ENCODE results near the gene CNST. TPM values are rescaled to one million over a fixed set of nuclear protein-coding genes. Genes with fewer than 3 reads are reported as not detected.

Gene CNST
- total RNA-seq, 1 experiment from 2014 or later: 21.7 TPM

GRCh38 chr1:246577082-246577719 is 10.9 kb downstream of the CNST start:
- no peak overlapping the region for H3K27ac Mint-ChIP-seq (ENCODE audit: unreplicated experiment)
- TF ChIP-seq CTCF (IDR thresholded peaks at IDR 0.05; ENCODE audit: unreplicated experiment): no peak
- H3K9me3 Mint-ChIP-seq (ENCODE audit: low read depth, unreplicated experiment): no peaks in the 10 kb centered on the region
- BruUV-seq (replicated peaks): no TSS peak
- H3K36me3 Mint-ChIP-seq (ENCODE audit: insufficient read depth, unreplicated experiment): no peaks in the 10 kb centered on the region
- no peaks in the 10 kb centered on the region for H3K4me1 Mint-ChIP-seq (ENCODE audit: low read depth, unreplicated experiment)
- intact Hi-C loops (cut with micrococcal nuclease; ENCODE audit: unreplicated experiment): no loop called here
- CTCF ChIA-PET: no interaction called here
- no peak overlapping the region for H3K4me3 Mint-ChIP-seq (ENCODE audit: low read depth, unreplicated experiment)
- no peaks in the 10 kb centered on the region for H3K27me3 Mint-ChIP-seq (ENCODE audit: unreplicated experiment)
- DNase-seq: no peak

- Mint-ChIP-seq H3K4me1 (ENCODE audit: low read depth, unreplicated experiment) (peaks cover under 1% of the 10 kb centered on the region), H3K9me3 (ENCODE audit: low read depth, unreplicated experiment) (no peaks in the 10 kb centered on the region), H3K27me3 (ENCODE audit: unreplicated experiment) (no peaks in the 10 kb centered on the region), H3K27ac (ENCODE audit: unreplicated experiment) (no peak overlapping the region), H3K36me3 (ENCODE audit: insufficient read depth, unreplicated experiment) (no peaks in the 10 kb centered on the region), H3K4me3 (ENCODE audit: low read depth, unreplicated experiment) (no peak overlapping the region)
- TF ChIP-seq CTCF (IDR thresholded peaks at IDR 0.05; ENCODE audit: unreplicated experiment): no peak
- intact Hi-C loops (cut with micrococcal nuclease; ENCODE audit: unreplicated experiment): no loop called here
- BruUV-seq (replicated peaks): no TSS peak
- CTCF ChIA-PET: no interaction called here
- no peak for DNase-seq
Observed at GRCh38 chr1:246577720-246578106, 11.5 kb downstream of the CNST start.

- no peak overlapping the region for H3K27ac Mint-ChIP-seq (ENCODE audit: unreplicated experiment)
- peaks cover 13% of the 10 kb centered on the region for H3K4me1 Mint-ChIP-seq (ENCODE audit: low read depth, unreplicated experiment)
- CTCF ChIA-PET: no interaction called here
- H3K9me3 Mint-ChIP-seq (ENCODE audit: low read depth, unreplicated experiment): no peaks in the 10 kb centered on the region
- H3K27me3 Mint-ChIP-seq (ENCODE audit: unreplicated experiment): no peaks in the 10 kb centered on the region
- no peak for DNase-seq
- intact Hi-C loops (cut with micrococcal nuclease; ENCODE audit: unreplicated experiment): no loop called here
- H3K4me3 Mint-ChIP-seq (ENCODE audit: low read depth, unreplicated experiment): no peak overlapping the region
- TF ChIP-seq CTCF (IDR thresholded peaks at IDR 0.05; ENCODE audit: unreplicated experiment): no peak
- H3K36me3 Mint-ChIP-seq (ENCODE audit: insufficient read depth, unreplicated experiment): no peaks in the 10 kb centered on the region
- BruUV-seq (replicated peaks): no TSS peak
Observed at GRCh38 chr1:246579818-246580217, 13.6 kb downstream of the CNST start.

- CTCF ChIA-PET: interaction anchor here (0.6 kb wide), 1 partner anchor 48 kb away, joined by 3 read pairs; no protein-coding TSS in a partner anchor
- no peak overlapping the region for H3K27ac Mint-ChIP-seq (ENCODE audit: unreplicated experiment)
- no peak for TF ChIP-seq CTCF (IDR thresholded peaks at IDR 0.05; ENCODE audit: unreplicated experiment)
- H3K36me3 Mint-ChIP-seq (ENCODE audit: insufficient read depth, unreplicated experiment): no peaks in the 10 kb centered on the region
- peaks cover 13% of the 10 kb centered on the region for H3K4me1 Mint-ChIP-seq (ENCODE audit: low read depth, unreplicated experiment)
- no peaks in the 10 kb centered on the region for H3K27me3 Mint-ChIP-seq (ENCODE audit: unreplicated experiment)
- intact Hi-C loops (cut with micrococcal nuclease; ENCODE audit: unreplicated experiment): no loop called here
- H3K4me3 Mint-ChIP-seq (ENCODE audit: low read depth, unreplicated experiment): no peak overlapping the region
- no TSS peak for BruUV-seq (replicated peaks)
- H3K9me3 Mint-ChIP-seq (ENCODE audit: low read depth, unreplicated experiment): no peaks in the 10 kb centered on the region
- no peak for DNase-seq
Observed at GRCh38 chr1:246580497-246581370, 14.5 kb downstream of the CNST start.

Measured in Calu3 (cell line).